ENCODE measurements around the gene SLC24A3.

Gene SLC24A3

DNA sequence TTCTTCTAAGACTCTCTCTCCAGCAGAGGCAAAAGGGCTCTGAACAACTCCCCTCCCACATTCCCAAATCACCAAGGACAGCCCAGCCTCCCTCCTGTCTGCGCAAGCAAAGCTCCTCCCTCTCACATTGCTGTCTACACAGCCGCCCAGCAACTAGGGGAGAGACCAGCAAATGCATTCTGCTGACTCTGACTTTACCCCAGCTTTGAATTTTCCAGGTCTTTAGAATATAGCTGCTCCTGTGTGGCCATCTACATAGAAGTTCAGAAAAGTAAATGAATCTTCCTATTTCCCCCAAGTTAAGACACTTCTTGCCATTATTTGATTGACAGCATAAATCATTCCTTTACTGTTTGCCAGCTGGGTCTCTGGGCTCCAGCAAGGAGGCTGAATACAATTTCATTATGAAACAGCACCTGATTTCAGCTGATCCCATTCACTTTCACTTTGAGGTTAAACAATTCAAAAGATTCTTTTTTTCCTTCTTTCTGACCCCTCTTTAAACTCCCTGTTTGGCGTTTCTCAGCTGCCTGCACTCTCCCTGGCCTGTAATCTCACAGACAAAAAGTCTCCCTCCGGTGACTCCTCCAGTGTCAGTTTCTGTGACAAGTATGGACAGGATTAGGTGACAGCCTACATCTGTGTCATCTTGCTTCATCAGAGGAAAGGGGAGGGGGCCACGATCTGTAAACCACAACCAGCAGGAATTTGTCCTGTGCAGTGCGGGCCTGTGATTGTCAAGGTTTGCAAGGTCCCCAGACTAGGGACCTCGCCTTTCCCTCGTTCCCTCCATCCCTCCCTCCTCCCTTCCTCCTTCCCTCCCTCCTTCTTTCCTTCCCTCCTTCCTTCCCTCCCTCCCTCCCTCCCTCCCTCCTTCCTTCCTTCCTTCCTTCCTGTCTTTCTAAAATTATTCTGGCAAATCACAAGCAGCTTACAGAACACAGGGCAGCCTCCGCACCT, 340.1 kb downstream of the SLC24A3 start:
- no peak for DNase-seq (ENCODE audit: low spot score)

DNA sequence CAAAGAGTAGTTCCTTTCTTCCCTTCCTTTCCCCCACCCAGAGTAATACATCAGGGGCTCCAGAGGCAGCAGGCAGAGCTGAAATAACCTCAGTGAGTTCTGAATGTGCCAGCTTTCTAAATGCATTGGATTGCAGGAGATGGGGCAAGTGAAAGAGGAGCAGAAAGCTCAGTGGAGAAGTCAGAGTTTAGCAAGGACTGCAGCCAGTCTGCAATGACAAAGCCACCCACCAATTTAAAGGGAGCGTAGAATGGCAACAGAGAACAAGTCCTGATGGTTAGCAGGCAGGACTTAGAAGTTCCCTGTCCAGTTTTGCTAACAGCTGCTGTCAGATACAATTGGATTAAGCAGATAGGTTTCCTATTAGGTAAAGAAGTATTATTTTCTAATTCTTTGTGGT, 342.2 kb downstream of the SLC24A3 start:
- no peak for DNase-seq (ENCODE audit: low spot score)

- no peak for DNase-seq (ENCODE audit: low spot score)
Observed at GRCh38 chr20:19555726-19556125, 343.3 kb downstream of the SLC24A3 start.

DNA sequence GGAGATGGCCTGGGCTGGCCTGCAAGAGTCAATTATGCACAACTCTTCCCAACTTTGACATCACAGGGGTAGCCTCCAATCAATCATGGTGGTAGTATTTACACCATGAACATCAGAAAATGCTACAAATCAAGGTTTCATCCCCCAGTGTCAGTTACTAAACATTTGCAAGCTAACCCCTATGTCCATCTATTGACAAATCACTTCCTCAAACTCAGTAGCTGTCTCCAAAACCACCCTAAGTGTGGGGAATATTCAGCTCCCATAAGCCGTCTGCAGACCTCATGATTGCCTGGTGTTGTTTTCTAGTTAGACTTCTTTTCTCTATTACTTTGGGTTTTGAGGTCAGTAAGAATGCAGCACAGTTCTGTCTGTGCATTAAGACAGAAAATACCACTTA, 344.8 kb downstream of the SLC24A3 start:
- no peak for DNase-seq (ENCODE audit: low spot score)

DNA sequence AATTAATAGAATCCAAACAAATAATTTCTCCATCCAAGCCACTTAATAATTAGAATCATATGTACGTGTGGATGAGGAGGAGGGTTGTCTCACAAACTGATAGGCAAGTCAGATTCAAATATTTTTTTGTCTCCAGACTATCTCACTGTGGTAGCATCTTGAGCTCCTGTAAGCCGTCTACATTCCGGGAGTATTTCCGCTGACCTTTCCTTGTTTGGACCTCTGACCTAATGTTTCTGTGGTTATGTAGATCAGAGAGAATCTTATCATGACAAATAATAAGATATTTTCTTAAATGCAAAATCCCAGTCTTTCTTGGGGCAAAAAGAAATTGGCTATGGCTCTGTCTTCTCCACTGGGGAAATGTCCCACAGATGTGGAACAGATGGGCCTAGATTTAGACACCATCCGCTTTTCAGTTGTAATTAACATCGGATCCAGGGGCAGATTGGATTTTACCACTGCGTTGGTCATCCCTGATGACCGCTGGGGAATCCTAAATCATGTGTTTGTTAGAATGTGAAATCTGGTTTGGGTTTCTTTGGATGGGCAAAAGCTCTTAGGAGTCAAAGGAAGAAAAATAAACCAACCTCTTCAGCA, 348.5 kb downstream of the SLC24A3 start:
- no peak for DNase-seq (ENCODE audit: low spot score)

GRCh38 chr20:19562426-19562825, 350.0 kb downstream of the SLC24A3 start:
- DNase-seq (ENCODE audit: low spot score), result no peak

DNA sequence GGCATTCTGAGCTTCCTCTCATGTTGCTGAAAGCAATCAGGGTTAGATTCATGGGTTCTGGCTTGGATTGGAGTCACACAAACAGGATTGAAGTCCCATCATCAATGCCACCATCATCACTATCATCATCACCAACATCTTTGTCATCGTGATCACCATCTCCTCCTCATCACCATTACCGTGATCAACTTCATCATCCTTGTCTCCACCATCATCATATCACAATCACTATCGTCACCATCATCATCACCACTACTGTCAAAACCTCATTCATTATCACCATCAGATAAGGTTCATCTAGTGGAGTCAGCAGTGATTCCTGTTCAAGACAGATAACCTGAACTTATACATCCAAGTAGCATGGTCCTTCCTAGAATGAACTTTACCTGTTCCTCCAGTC, 351.8 kb downstream of the SLC24A3 start:
- DNase-seq (ENCODE audit: low spot score), result no peak

GRCh38 chr20:19565736-19566135, 353.3 kb downstream of the SLC24A3 start:
- no peak for DNase-seq (ENCODE audit: low spot score)

DNA sequence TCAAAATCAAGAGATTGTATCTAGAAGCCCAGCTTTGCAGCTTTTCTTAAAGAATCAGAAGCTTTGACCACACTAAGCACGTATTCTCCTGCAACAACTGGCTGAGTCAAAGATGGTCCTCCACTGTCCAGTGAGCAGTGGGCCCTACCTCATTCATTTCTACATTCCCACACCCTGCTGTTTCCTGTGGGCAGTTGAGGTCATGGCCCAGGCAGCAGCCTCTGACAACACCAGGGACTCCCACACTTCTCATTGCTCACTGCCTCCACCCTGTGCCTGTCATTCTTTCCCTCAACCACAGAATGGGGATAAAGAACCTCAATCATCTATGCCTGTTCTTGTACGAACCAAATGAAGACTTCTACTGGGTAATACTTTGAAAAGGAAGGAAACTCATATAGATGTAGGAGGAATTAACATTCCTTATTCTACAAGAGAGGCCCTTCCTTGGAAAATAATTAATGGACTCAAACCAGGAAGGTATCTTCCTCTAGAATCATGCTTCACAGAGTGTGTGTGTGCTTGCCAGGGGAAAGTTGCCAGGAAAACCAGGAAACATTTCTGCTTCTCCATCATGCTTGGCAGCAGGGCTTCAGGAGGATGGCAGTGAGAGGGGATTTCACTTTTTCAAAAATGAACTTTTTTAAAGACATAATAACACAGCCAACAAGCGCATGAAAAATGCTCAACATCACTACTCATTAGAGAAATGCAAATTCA, 353.9 kb downstream of the SLC24A3 start:
- DNase-seq (ENCODE audit: low spot score), result no peak

DNA sequence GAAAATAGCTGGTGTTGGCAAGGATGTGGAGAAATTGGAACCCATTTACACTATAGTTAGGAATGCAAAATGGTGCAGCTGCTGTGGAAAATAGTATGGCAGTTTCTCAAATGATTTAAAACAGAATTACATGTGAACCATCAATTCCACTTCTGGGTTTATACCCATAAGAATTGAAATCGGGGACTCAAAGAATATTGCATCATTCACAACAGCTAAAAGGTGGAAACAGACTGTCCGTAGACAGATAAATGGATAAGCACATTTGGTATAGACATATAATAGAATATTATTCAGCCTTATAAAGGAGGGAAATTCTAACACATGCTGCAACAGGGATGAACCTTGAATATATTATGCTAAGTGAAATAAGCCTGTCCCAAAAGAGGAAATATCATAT, 355.7 kb downstream of the SLC24A3 start:
- DNase-seq (ENCODE audit: low spot score), result no peak

GRCh38 chr20:19571996-19572395, 359.6 kb downstream of the SLC24A3 start:
- DNase-seq (ENCODE audit: low spot score), result no peak

- no peak for DNase-seq (ENCODE audit: low spot score)
Observed at GRCh38 chr20:19577692-19578091, 365.2 kb downstream of the SLC24A3 start.

DNA sequence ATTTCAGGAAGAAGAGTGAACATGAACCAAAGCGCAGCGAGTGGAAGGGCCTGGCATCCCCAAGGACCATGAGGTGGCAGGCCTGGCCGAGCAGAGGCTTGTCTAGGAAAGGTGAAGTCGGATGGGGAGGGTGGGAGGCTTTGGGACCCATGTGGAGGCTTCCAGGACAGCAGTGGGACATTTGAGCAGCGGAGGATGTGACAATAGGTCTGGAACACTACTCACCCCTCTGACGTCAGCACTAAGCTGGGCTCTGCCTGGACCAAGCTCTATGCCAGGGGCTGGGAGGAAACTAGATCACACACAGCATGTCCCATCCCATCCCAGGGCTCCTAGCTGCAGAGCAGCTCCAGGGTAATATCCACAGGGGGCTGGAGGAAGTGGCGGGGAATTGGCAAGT, 370.3 kb downstream of the SLC24A3 start:
- no peak for DNase-seq (ENCODE audit: low spot score)

DNA sequence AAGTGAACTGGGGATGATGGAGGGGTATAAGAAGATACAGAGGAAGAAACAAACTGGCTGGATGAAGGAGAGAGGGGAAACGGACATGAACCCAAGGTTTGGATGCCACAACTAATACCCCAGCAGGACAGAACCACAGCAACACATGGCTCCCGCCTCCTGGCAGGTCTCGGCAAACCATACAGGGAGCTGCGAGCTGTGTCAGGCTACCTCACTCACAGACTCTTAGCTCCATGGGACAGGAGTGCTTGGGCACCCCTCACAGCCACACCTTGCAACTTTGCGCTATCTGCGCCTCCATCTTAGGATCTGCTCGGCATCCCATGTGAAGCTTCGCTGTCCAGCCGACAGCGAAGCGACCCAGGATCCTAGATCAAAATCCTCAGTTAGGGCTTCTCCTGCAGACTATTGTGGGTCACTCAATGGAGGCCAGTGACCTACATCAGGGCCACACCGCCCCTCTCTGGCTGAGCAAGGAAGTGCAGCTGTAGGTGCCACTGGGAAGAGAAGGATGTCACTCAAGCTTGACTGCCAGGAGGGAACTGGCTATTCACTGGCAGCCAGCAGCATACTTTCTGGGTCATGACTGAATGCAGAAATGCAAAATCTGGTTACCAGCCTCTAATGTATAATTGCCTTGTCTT, 371.2 kb downstream of the SLC24A3 start:
- DNase-seq (ENCODE audit: low spot score), result peak; percentile 63

GRCh38 chr20:19588241-19588640, 375.8 kb downstream of the SLC24A3 start:
- DNase-seq (ENCODE audit: low spot score), result no peak

- no peak for DNase-seq (ENCODE audit: low spot score)
Observed at GRCh38 chr20:19588732-19589131, 376.3 kb downstream of the SLC24A3 start.

GRCh38 chr20:19589787-19590362, 377.4 kb downstream of the SLC24A3 start:
- no peak for DNase-seq (ENCODE audit: low spot score)

GRCh38 chr20:19590382-19590781, 377.9 kb downstream of the SLC24A3 start:
- no peak for DNase-seq (ENCODE audit: low spot score)

DNA sequence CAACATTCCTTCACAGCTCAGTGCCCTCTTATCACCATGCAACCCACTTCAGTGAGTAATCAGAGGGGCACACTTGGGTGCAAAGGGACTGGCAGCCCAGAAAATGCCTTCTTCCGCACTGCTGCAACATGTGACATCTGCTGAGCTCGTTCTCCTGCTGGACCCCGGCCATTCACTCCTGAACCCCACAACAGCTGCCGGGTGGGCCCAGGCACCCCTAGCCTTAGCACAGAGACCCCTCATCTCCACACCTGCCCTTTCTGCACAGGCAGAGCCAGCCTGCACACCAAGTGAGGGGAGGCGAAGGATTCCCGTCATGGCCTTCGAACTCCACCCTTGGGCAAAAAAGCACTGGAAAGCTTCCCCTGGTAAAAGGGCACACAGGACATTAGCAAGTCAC, 381.3 kb downstream of the SLC24A3 start:
- DNase-seq (ENCODE audit: low spot score), result no peak

DNA sequence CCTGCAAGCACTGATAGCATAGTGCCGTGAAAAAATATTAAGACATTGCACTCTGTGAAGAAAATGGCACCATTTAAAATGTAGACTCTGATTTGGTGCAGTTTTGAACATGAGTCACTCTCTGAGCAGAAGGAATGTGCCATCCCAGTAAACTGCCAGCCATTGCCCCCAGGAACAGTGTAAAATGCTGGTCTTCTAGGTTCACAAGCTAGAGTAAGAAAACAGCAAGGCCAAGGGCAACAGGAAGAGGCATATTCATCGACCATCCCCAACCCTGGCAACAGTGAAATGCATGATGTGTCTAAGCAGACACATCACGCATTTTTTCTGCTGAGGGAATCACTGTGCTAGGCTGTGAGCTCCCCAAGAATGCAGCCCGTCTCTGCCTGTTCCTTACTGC, 382.5 kb downstream of the SLC24A3 start:
- no peak for DNase-seq (ENCODE audit: low spot score)

DNA sequence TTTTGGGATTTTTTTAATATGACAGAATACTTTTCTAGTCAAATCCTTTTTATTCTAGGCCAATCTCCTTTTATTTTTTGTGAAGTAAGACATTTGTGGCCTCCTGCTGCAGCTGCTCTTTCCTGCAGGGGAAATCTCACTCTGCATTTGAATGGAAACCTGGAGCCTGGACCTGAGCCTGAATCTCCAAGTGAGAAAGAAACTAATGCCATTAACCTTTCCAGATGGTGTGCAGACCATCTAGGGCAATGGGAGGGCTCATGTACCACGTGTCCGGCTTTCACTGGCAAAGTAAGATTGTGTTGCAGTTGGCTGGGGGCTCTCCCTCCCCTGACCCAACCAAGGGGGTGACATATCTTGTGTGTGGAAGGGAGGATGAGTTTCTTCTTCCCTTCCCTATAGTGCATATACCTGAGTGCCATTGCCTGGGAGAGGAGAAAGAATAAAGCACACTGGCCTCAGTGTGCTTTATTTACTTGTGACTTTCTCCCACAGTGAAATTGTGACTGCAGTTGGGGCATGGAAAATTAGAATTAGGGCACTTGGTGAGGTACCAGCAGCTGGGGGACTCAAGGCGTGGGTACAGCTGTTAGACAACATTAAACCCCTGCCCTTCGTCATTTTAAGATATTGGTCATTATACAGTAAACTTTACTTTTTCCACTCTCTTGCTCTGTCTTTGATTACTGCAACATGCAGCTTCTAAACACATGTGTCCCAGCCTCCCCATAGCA, 385.8 kb downstream of the SLC24A3 start:
- no peak for DNase-seq (ENCODE audit: low spot score)

Data from HuH-7.5 (cell line).